Fibroblast of villous mesenchyme (primary cell): ENCODE measurements around the gene WDR1. TPM values are rescaled to one million over a fixed set of nuclear protein-coding genes. Genes with fewer than 3 reads are reported as not detected.

Experiments used
- DNase-seq: peaks from one replicate; pipeline ENCODE4 v3.0.0-alpha.2; 2010; ENCODE audit warnings: low read depth
- H3K4me3 ChIP-seq: 2 replicates; pipeline ENCODE4 v1.5.1; 2011; ENCODE audit warnings: low read depth, mild to moderate bottlenecking, low read length
- total RNA-seq: library from RNA; depleted of rRNA; stranded (reverse); fragments of >200 nt; gene quantifications from 2 replicates; pipeline ENCODE4 v1.2.3, GENCODE V29; 2012
- TF ChIP-seq, protein P1 (sequence below): IDR thresholded peaks from 2 replicates; pipeline ENCODE4 v1.5.1; 2012; ENCODE audit warnings: low read depth, mild to moderate bottlenecking, low read length; ENCODE audit not compliant: insufficient read depth

WDR1 gene
- total RNA-seq, 1 donor: 516 TPM

DNA sequence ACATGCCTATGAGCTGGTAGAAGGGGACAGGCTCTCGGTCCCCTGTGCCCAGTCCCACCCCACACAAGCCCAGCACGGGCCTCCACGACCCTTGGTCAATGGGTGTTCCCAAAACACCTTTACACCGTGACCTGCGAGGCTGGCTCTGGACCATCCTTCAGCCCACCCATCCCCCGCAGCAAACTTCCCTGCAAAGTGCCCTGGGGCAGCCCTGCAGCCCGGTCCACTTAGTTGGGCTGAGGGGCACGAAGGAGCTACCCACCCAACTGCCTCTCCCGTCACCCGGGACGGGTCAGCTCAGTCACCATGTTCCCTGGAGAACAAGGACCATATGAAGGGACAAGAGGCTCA lies 23.4 kb downstream of the WDR1 start:
- no peak overlapping the region for H3K4me3 ChIP-seq
- DNase-seq: no peak
- TF ChIP-seq, protein P1, sequence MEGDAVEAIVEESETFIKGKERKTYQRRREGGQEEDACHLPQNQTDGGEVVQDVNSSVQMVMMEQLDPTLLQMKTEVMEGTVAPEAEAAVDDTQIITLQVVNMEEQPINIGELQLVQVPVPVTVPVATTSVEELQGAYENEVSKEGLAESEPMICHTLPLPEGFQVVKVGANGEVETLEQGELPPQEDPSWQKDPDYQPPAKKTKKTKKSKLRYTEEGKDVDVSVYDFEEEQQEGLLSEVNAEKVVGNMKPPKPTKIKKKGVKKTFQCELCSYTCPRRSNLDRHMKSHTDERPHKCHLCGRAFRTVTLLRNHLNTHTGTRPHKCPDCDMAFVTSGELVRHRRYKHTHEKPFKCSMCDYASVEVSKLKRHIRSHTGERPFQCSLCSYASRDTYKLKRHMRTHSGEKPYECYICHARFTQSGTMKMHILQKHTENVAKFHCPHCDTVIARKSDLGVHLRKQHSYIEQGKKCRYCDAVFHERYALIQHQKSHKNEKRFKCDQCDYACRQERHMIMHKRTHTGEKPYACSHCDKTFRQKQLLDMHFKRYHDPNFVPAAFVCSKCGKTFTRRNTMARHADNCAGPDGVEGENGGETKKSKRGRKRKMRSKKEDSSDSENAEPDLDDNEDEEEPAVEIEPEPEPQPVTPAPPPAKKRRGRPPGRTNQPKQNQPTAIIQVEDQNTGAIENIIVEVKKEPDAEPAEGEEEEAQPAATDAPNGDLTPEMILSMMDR: no peak

DNA sequence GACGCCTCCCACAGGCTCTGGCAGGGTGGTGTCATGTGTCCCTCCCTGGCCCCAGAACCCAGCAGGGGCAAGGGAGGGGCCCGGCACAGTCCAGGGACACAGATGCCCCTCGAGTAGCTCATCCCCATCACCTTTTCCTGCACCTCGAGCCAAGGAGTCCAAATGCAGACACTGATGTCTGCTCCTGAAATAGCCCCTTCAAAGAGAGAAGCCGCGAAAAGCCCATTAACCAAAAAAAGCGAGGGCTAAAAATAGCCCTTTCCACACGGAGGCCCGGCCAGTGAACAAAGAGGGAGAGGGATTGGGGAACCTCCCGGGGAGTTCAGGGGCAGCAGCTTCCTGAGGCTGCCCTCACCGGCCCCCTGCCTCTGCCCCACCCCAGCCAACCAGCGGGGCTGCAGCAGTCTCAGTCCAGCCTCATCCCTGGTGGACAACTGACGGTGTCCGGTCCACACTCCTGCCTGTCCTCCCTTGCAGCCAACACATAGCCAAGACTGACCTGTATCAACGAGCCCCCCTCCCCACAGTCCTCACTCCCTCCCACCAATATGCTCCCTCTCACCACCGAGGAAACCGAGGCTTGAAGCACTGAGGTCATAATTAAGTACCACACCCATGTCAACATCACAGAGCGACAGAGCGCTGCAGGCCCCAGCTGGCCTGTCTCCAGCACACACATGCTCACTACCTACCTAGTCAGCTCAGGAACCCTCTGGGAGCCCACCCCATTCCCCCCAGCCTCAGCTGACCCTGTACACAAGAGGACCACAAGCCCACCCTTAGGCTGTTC lies 23.9 kb downstream of the WDR1 start:
- no peak overlapping the region for H3K4me3 ChIP-seq
- DNase-seq: no peak
- TF ChIP-seq, protein P1: no peak

- no peak overlapping the region for H3K4me3 ChIP-seq
- TF ChIP-seq, protein P1: no peak
- DNase-seq: no peak
These were observed 24.9 kb downstream of the WDR1 start for GRCh38 chr4:10091531-10092181.

- no peak for DNase-seq
- no peak overlapping the region for H3K4me3 ChIP-seq
- TF ChIP-seq, protein P1: no peak
These were observed 25.9 kb downstream of the WDR1 start for GRCh38 chr4:10090467-10091250.

- H3K4me3 ChIP-seq: no peak overlapping the region
- TF ChIP-seq, protein P1: peak; percentile 36
- no peak for DNase-seq
These were observed 27.3 kb downstream of the WDR1 start for GRCh38 chr4:10089346-10089745.

GRCh38 chr4:10088135-10089010 lies 28.2 kb downstream of the WDR1 start:
- TF ChIP-seq, protein P1: no peak
- no peak for DNase-seq
- no peak overlapping the region for H3K4me3 ChIP-seq
